WTC11 (cell line): Measurements from ENCODE around the gene ZNF646. TPM values are rescaled to one million over a fixed set of nuclear protein-coding genes. Genes with fewer than 3 reads are reported as not detected.
A peak's percentile ranks its signal among the peaks of the same experiment; 100 is the strongest.

ENCODE experiments used
- ATAC-seq: fragments of 200-7000 bp; cut with Tn5 transposase; 2 replicates; pipeline ENCODE4 v1.10.0; 2021; ENCODE audit warnings: mild to moderate bottlenecking, moderate library complexity
- CTCF ChIA-PET: fragments of 300-600 bp; sonication (Branson Sonifier 250); formaldehyde crosslinking; loops from one replicate; lab custom pipeline; 2021; ENCODE audit warnings: antibody characterized with exemption; lab: Charles Lee
- POLR2A ChIA-PET: fragments of 350-600 bp; sonication (Branson Sonifier 250); formaldehyde crosslinking; loops from one replicate; lab custom pipeline; 2021; ENCODE audit warnings: antibody characterized with exemption; lab: Charles Lee
- DNase-seq: peaks from one replicate; pipeline ENCODE4 v3.0.0; 2021; ENCODE audit warnings: low spot score
- H3K27ac Mint-ChIP-seq: 2 replicates; pipeline ENCODE4 v1.8.0; 2021; ENCODE audit warnings: mixed read lengths
- H3K27me3 Mint-ChIP-seq: 2 replicates; pipeline ENCODE4 v1.8.0; 2021; ENCODE audit warnings: low read depth, mild to moderate bottlenecking, moderate library complexity, mixed read lengths
- H3K36me3 Mint-ChIP-seq: 2 replicates; pipeline ENCODE4 v1.8.0; 2021; ENCODE audit warnings: mixed read lengths
- H3K4me1 Mint-ChIP-seq: 2 replicates; pipeline ENCODE4 v1.8.0; 2022; ENCODE audit warnings: mixed read lengths
- H3K4me3 Mint-ChIP-seq: 2 replicates; pipeline ENCODE4 v1.8.0; 2021; ENCODE audit warnings: mild to moderate bottlenecking, moderate library complexity, mixed read lengths
- H3K9me3 Mint-ChIP-seq: 2 replicates; pipeline ENCODE4 v1.8.0; 2021; ENCODE audit warnings: mixed read lengths
- ATF2 ChIP-seq: sonication (generic); formaldehyde crosslinking; IDR thresholded peaks from 2 replicates; pipeline ENCODE4 v1.8.1; 2022; ENCODE audit warnings: low read depth, missing genetic modification reagents, borderline replicate concordance
- ATF6 ChIP-seq: sonication (generic); formaldehyde crosslinking; IDR thresholded peaks from 2 replicates; pipeline ENCODE4 v1.8.1; 2023; ENCODE audit warnings: mild to moderate bottlenecking, missing genetic modification reagents
- CREB1 ChIP-seq: sonication (generic); formaldehyde crosslinking; IDR thresholded peaks from 2 replicates; pipeline ENCODE4 v1.8.0; 2023; ENCODE audit warnings: mild to moderate bottlenecking, missing genetic modification reagents
- CREM ChIP-seq: sonication (generic); formaldehyde crosslinking; IDR thresholded peaks from 2 replicates; pipeline ENCODE4 v1.8.1; 2022; ENCODE audit warnings: mild to moderate bottlenecking, missing genetic modification reagents, moderate library complexity
- EMX1 ChIP-seq: fragments of 250-450 bp; sonication (Bioruptor Pico); IDR thresholded peaks from 2 replicates; pipeline ENCODE4 v1.8.0; 2021; ENCODE audit warnings: mild to moderate bottlenecking
- GRHL2 ChIP-seq: fragments of 250-450 bp; sonication (Bioruptor Pico); IDR thresholded peaks from 2 replicates; pipeline ENCODE4 v1.8.0; 2022; ENCODE audit warnings: mild to moderate bottlenecking, moderate library complexity; ENCODE audit not compliant: insufficient replicate concordance, severe bottlenecking
- HMGA2 ChIP-seq: fragments of 250-450 bp; sonication (Bioruptor Pico); IDR thresholded peaks from 2 replicates; pipeline ENCODE4 v1.4.0; 2021; ENCODE audit warnings: mild to moderate bottlenecking, moderate library complexity
- IRF2 ChIP-seq: sonication (generic); formaldehyde crosslinking; IDR thresholded peaks from 2 replicates; pipeline ENCODE4 v1.8.0; 2022; ENCODE audit warnings: low read depth, missing genetic modification reagents, borderline replicate concordance
- MLX ChIP-seq: sonication (generic); formaldehyde crosslinking; IDR thresholded peaks from 2 replicates; pipeline ENCODE4 v1.8.1; 2023; ENCODE audit warnings: mild to moderate bottlenecking, missing genetic modification reagents, moderate library complexity
- NR2C2 ChIP-seq: sonication (generic); formaldehyde crosslinking; IDR thresholded peaks from 2 replicates; pipeline ENCODE4 v1.8.0; 2022; ENCODE audit warnings: mild to moderate bottlenecking, missing genetic modification reagents
- PREB ChIP-seq: sonication (generic); formaldehyde crosslinking; IDR thresholded peaks from 2 replicates; pipeline ENCODE4 v1.8.1; 2022; ENCODE audit warnings: mild to moderate bottlenecking, missing genetic modification reagents, moderate library complexity, borderline replicate concordance
- RORB ChIP-seq: fragments of 250-450 bp; sonication (Bioruptor Pico); IDR thresholded peaks from 2 replicates; pipeline ENCODE4 v1.9.0; 2021; ENCODE audit warnings: mild to moderate bottlenecking
- TP53 ChIP-seq: sonication (generic); formaldehyde crosslinking; IDR thresholded peaks from 2 replicates; pipeline ENCODE4 v1.8.1; 2023; ENCODE audit warnings: mild to moderate bottlenecking, missing genetic modification reagents
- ZNF219 ChIP-seq: sonication (generic); formaldehyde crosslinking; IDR thresholded peaks from 2 replicates; pipeline ENCODE4 v1.8.0; 2023; ENCODE audit warnings: missing genetic modification reagents, mild to moderate bottlenecking, borderline replicate concordance
- ZNF232 ChIP-seq: sonication (generic); formaldehyde crosslinking; IDR thresholded peaks from 2 replicates; pipeline ENCODE4 v1.8.0; 2022; ENCODE audit warnings: mild to moderate bottlenecking, missing genetic modification reagents
- ZNF423 ChIP-seq: fragments of 250-450 bp; sonication (Bioruptor Pico); IDR thresholded peaks from 2 replicates; pipeline ENCODE4 v2.1.2; 2022; ENCODE audit warnings: mild to moderate bottlenecking, moderate library complexity
- ZNF532 ChIP-seq: fragments of 250-450 bp; sonication (Bioruptor Pico); IDR thresholded peaks from 2 replicates; pipeline ENCODE4 v1.9.0; 2021; ENCODE audit warnings: mild to moderate bottlenecking, borderline replicate concordance
- ZSCAN18 ChIP-seq: fragments of 250-450 bp; sonication (Bioruptor Pico); IDR thresholded peaks from 2 replicates; pipeline ENCODE4 v2.1.2; 2022; ENCODE audit warnings: mild to moderate bottlenecking, moderate library complexity
- total RNA-seq: library from RNA; stranded (reverse); gene quantifications from 3 replicates; pipeline ENCODE4 v1.2.3, GENCODE V29; 2021

The ZNF646 gene
- total RNA-seq, 1 experiment from 2014 or later, result 29.3 TPM

- ChIA-PET POLR2A (interaction anchor here (0.9 to 1.8 kb wide), 4 partner anchors 9 to 50 kb away, joined by 3 to 20 read pairs (median 4); partner anchors contain the start of genes FUS and KAT8), CTCF (interaction anchor here (1.8 to 3.3 kb wide), 3 partner anchors 12 to 145 kb away, joined by 10 to 25 read pairs (median 12); partner anchors contain the start of genes HSD3B7 and KAT8)
- Mint-ChIP-seq H3K27me3 (no peaks in the 10 kb centered on the region), H3K4me1 (peaks cover 44% of the 10 kb centered on the region), H3K9me3 (no peaks in the 10 kb centered on the region), H3K36me3 (peaks cover 31% of the 10 kb centered on the region), H3K27ac (peak overlapping the region; percentile 66), H3K4me3 (no peak overlapping the region)
- DNase-seq (no peak), ATAC-seq (no peak)
- TF ChIP-seq ZNF532 (CRISPR knock-in tag) (no peak), TP53 (CRISPR knock-in tag) (no peak), ZNF219 (CRISPR knock-in tag) (no peak), EMX1 (CRISPR knock-in tag) (no peak), PREB (CRISPR knock-in tag) (no peak), CREB1 (no peak), ATF2 (no peak), ZNF423 (CRISPR knock-in tag) (no peak), HMGA2 (no peak), NR2C2 (CRISPR knock-in tag) (no peak)
Observed at GRCh38 chr16:31129568-31130335, 55.5 kb downstream of the ZNF646 start.

- DNase-seq (no peak), ATAC-seq (no peak)
- Mint-ChIP-seq H3K36me3 (peaks cover 31% of the 10 kb centered on the region), H3K4me1 (peaks cover 45% of the 10 kb centered on the region), H3K9me3 (no peaks in the 10 kb centered on the region), H3K27ac (peak overlapping the region; percentile 97), H3K4me3 (no peak overlapping the region), H3K27me3 (no peaks in the 10 kb centered on the region)
- ChIA-PET CTCF (interaction anchor here (0.5 to 3.3 kb wide), 7 partner anchors 9 to 328 kb away, joined by 3 to 25 read pairs (median 4); partner anchors contain the start of genes HSD3B7 and KAT8), POLR2A (interaction anchor here (0.9 to 2.2 kb wide), 7 partner anchors 8 to 56 kb away, joined by 3 to 20 read pairs (median 6); partner anchors contain the start of genes FUS, KAT8, ZNF646 and ZNF668)
- TF ChIP-seq ZNF219 (CRISPR knock-in tag) (no peak), ZNF232 (no peak), ATF6 (CRISPR knock-in tag) (no peak), MLX (CRISPR knock-in tag) (no peak), ZSCAN18 (CRISPR knock-in tag) (no peak), IRF2 (CRISPR knock-in tag) (no peak), RORB (CRISPR knock-in tag) (no peak), CREM (CRISPR knock-in tag) (no peak), GRHL2 (no peak)
Observed at GRCh38 chr16:31130336-31130891, 56.2 kb downstream of the ZNF646 start.
